ENCODE results near the gene TBC1D1.

Gene TBC1D1

DNA sequence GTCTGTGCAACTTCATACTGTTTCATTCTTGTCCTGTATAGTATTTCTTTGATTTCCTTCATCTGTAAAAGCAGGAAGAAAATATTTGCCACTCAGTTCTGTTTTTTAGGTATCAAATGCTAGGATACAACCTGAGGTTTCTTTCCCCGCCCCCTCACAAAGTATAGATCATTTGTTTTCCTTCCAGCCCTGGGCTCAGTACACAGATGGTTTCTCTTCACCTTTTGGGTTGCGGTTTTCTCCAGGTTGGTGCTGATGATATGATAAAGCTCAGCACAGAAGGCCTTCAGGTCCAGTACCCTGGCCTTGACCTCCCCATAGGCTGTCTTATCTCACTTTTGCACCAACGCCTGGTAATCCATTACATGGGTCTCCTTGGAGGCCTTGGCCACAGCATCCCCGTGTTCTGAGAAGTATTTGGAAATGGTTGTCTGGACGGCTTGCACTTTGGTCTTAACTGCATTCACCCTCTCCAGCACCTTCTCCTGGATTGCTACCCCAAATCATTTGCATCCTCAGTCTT is 104.5 kb downstream of the TBC1D1 start:
- no peak for ATAC-seq

DNA sequence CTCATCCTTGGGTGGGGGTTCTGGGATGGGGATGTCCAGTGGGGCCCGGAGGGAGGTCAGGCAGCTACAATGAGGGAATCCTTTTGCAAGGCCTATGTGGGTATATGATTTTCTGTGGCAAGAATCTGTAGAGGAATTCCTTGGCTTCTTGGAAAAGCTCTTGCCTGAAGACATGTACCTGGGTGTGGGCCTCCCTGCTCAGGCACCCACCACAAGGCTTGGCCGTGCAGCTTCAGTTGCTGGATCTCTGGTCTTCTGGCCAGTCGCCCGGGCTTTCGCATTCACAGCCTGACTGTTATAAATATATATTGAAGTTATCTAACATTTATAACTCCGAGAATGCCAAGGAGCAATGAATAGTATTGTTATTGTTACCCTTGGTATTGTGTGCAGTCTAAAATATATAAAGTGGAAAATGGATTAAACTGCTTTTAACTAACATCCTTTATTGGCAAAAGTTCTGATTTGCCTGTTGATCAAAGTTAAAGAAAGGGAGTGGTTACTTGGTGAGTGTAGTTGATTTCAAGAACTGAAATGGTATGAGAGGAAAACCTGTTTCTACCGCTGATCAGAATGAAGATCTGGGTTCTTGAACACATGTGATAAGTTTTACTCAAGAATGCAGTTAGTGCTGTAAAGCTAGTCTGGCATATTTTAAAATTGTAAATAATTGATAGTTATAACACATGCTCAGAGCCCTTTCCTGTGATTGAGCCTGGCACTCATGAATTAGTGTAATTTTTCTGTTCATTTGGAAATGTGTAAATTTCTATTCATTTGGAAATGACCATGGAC is 105.3 kb downstream of the TBC1D1 start:
- ATAC-seq, result no peak

DNA sequence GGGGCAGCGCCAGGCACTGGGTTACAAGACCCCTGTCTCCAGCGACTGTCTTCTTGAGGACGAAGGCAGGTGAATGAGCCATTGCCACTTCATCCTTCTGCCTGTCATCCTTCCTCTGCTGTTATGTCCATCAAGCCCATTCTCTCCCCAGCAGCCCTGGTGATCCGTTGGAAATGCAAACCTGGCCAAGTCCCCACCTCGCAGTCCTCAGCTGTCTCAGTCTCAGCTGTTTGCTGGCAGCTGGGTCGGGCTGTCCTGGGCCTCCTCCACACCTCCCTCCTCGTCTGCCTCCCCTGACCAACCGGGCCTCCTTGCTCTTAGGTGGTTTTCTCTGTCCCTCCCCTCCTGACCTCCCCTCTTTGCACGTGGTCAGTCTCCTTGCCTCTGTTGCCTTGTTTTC is 107.3 kb downstream of the TBC1D1 start:
- no peak for ATAC-seq

DNA sequence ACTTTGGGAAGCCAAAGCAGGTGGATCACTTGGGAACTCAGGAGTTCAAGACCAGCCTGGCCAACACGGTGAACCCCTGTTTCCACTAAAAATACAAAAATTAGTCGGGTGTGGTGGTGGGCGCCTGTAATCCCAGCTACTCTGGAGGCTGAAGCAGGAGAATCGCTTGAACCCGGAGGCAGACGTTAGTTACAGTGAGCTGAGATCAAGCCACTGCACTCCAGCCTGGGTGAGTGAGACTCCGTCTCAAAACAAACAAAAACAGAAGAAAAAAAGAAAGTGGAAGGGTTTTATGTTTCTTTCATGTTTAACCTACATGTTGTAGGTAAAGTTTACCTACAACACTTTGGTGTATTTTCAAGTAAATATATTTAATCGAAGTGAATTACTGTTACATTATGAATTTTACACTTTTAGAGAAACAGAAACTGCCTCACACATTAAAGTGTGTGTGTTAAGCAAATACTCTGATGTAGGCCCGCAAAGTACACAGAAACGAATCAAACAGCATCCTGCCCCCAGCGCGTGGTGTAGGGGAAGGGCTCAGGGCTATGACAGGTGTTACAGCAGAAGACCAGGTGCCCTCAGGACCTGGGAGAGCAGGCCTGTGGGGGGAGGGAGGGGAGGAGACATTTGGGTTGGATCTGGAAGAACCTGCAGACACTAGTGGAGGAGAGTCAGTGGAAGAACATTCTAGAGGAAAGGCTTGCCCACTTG is 108.3 kb downstream of the TBC1D1 start:
- no peak for ATAC-seq

DNA sequence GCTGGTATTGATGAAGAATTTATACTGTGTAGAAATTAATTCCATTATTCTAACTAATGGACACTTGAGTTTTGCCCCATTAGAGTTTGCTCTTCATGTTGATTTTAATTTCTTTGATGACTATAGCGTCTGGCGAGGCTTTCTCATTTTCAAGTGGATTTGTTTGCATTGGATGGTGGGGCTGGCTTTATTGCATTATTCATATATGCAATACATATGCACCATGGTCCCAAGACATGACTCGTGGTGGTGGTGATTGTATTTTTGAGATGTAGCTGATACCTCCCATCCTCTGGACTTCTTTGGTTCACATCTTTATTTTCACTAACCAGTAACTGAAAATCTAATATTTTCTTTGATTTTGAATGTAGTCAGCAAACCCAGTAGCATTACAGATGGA is 109.1 kb downstream of the TBC1D1 start:
- no peak for ATAC-seq

DNA sequence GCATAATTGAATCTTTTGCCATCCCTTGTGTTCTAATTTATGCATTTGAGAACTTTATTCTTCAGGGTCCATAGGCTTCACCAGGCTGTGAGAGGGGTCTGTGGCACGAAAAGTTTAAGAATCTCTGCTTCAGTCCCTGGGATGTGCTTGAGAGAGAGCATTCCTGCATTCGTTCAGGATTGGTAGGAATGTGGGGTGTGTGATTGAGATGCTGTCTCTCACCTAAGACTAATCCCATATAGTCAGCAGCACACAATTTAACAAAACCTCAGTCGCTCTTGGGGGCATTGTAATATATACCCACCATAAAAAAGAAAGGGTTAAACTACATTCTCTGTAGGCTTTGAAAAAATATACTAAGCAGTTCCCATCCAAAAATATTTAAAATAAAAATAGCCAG is 111.0 kb downstream of the TBC1D1 start:
- no peak for ATAC-seq

DNA sequence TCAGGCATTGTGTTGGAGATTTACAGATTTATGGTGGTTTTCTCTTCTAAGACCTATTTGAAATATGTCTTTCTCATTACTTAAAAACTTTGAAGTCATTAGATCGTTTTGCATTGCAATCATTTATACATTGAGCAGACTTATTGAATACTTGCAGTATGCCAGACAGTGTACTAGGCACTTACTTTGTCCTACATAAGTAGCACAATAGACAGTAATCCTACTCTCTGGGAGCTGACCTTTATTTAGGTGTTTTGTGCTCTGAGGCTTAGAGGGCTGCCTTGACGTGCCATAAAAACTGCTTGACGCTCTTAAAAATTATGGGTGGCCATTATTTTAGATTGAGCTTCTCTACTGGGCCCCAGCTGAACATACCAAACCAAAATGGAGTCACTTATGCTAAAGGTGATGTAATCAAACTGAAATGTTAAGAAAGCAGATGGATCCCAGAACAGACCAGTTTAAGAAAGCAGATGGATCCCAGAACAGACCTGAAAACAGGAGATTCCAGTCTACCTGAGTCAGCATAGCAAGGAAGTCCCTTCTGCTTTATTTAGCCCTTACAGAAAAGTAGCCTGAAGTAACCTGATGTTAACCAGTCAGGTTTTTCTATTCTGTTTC is 111.7 kb downstream of the TBC1D1 start:
- ATAC-seq, result no peak

DNA sequence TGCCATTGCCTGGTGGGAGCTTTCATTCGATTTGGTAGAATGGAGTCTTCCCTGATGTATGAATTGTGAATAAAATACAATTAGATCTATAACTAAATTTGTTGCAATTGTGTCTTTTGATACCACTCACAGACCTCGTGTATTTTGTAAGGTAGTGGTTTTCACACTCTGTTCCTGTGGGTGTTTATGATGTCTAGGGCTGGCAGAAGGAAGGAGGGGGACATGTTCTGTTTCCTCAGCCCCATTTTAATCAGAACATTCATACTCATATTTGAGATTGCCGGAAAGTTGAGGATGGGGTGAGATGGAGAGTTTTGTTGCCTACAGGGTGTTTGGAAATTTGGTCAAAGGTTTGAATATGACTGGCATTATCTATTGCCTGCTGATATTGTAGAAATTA is 112.2 kb downstream of the TBC1D1 start:
- no peak for ATAC-seq

DNA sequence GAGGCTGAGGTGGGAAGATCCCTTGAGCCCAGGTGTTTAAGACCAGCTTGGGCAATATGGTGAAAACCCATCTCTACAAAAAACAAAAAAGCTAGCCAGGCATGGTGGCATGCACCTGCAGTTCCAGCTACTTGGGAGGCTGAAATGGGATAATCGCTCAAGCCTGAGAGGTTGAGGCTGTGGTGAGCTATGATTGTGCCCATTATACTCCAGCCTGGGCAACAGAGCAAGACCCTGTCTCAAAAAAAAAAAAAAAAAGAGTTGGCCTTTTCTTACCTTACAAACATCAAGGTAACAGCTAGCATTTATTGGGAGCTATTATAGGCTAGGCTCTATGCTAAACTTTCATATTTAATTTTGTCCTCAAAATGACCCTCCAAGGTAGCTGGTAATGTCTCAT is 112.7 kb downstream of the TBC1D1 start:
- no peak for ATAC-seq

DNA sequence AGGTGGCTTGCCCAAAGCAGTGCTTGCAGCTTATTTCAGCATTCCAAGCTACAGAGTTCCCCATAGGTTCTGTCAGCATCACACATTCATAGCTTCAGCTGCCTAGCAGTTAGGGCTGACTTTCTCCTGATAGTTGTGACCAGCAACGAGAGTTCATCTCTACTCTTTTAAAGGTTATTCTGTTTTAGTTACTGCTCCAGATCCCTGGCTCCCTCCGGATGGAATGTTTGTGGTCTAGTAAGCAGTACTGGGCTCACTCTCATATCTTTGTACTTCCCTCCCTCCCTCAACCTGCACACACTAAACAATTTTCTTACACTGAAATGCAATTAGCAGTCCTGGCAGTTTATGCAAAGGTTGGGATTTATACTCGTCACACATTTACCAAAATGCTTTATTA is 113.2 kb downstream of the TBC1D1 start:
- no peak for ATAC-seq

DNA sequence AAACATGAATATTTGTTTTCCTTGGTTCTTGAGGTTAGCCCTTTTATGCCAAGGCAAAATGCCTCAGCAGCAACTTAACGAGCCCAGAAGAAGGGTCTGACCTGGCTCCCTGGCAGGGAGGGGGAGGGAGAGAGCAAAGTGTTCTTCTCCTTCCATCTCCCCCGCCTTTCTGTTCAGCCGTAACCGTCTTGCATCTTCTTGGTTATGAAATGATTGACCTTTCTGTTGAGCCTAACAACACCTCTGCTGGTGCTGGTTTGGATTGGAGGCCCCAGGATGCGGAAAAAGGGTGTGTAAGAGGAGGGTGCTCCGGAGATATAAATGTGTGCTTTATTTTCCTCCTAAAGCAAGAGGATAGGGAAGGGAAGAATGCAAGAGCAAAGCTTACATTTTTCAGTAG is 114.0 kb downstream of the TBC1D1 start:
- no peak for ATAC-seq

DNA sequence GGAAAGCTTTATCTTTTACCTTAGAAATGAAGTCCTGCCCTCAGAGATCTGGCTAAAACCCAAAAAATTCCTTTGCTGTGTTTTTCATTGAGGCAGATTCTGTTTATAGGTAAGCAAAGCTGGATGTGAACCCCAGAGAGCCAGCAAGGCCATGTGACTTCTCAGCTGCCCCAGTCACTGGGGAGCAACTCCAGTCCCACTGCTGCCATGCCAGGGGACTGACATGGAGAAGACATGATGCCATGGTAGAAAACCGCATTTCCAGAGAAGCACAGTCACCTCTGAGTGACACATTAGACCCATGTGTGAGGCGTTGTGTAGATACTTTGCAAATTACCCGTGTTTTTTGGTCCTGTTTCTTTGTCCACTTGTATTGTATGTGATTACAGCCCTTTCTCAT is 114.8 kb downstream of the TBC1D1 start:
- no peak for ATAC-seq

DNA sequence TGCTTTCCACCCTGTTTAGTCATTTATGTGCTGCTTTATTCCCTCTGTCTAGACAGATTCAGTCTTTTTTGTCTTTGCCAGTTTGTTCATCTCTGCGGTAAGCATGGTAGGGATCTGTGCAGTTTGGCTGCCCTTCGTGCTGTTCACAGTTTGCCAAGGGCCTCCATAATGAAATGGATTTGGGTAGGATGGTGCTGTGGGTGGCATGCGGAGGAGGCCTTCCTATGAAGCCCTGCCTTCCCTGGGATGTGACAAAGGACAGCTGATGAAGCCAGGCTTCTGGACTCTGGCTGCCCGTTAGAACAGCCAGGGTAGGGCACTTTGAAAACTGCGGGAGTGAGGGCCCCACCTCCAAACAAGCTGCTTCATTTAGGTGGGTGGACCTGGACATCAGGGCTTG is 116.8 kb downstream of the TBC1D1 start:
- no peak for ATAC-seq

DNA sequence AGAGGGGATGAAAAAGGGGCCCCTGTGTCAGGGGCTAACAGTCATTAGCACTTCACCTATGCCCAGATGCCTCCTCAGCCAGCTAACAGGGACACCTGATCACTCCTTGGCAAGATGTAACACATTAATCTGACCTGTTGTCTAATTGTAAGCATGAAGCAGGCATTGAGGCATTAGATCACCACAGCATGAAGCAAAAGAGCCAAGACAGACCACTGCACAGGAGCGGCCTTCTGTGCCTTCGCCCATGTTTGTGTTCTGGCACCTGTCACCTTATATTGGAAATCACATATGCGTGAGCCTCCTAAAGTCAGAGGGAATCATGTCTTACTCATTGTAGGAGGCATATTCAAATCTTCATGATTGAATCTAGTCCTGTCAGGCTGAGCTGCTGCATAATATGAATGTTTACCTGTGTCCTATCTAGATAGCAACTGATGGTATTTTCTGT is 117.7 kb downstream of the TBC1D1 start:
- ATAC-seq, result no peak

DNA sequence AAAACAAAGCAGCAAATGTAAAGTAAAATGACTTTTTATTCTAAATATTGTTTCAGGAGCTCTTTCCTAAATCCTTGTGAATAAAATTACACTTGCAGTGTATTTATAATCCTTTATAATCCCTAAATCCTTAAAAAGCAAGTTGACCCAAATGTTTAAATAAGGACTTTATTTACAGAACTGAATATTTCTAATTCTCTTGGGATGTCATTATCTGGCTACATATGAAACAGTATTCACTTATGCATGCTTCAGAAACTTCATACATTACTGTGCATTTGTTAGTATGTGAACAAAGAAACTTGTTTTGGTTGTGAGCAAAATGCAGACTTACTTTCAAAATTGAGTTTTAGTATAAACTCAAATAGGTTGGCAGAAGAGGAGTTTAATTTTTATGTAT is 118.5 kb downstream of the TBC1D1 start:
- ATAC-seq, result no peak

DNA sequence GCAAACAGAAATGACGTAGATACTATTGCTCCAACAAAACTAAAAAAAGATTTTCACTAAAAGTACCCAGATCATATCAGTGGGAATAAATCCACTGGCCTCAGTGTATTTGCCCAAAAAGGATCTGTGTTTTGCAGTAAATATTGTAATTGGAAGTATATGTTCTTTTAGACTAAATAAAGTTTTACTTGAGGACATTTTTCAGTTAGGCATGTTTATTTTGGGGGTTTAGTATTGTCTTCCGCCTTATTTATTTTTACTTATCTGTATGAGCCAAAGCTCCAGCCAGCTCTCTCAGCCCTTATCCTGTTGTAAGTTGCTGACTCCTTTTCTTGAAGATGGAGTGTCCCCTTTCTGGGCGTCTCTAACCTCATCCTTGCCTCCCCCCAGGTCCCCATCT is 119.1 kb downstream of the TBC1D1 start:
- no peak for ATAC-seq

DNA sequence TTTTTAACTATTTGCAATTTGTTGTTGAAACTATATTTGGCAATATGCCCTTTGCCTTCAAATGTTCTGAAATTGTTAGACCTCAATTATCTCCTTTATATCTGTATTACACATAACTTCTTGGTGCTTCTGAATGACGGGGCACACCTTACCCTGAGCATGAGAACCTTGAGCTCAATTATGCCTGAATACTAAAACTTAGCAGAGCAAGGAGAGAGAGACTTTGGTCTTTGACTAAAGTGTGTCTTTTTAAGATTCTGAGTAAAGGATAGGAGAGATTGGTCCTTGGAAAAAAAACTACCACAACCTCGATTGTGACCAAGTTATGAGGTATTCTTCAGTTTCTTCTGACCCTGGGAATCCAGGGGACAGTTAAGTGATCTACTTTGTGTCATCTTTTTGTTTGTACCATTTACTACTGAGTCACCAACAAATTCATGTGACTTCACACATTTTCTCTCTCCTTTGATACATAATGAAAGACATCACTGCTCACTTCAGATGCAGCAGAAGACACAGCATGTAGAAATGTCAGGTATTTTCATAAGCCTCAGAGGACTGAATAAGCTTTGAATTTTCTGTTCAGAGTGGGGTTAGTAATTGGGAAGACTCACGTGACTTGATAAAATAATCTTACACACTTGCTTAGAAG is 120.8 kb downstream of the TBC1D1 start:
- peak in 1 of 2 donors; percentile 38 for ATAC-seq

DNA sequence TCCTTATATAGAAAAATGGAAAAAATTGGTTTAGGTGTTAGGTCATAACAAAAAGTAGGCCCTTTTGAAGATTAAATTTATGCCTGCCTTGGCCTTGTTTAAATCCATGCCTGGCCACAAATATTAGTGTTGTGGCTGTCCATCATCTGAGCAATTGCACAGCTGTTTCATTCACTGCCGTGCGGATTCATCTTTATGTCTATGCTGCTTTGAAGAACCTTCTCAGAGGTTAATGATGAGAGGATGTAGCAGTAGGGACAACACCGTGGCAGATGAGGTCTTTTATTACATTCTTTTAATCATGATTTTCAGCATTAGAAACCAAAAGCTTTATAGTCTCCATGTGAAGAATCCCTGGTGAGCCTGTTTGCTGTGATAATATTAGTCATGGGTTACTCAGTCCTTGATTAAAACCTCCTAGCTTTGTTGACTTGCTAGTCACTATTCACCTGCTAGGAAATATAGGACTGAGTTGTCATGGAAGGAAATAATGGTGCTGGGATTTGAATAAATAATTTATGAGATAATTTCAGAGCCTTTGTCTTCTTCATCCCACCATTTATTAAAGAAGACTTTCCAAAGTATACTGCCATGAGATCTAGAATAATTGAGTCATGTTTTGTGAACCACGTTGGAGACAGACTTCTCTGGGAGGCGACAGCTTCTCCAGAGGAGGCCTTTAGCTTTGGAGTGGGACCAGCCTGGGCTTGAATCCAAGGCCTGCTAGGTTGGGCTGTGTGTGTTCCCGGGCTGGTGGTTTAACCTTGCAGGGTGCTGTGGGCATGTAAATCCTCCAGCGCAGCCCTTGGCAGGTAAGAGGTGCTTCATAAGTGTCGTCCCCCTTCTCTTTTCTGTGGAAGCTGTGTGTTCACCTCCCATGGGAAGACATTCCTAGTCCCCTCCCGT is 122.8 kb downstream of the TBC1D1 start:
- ATAC-seq, result no peak

DNA sequence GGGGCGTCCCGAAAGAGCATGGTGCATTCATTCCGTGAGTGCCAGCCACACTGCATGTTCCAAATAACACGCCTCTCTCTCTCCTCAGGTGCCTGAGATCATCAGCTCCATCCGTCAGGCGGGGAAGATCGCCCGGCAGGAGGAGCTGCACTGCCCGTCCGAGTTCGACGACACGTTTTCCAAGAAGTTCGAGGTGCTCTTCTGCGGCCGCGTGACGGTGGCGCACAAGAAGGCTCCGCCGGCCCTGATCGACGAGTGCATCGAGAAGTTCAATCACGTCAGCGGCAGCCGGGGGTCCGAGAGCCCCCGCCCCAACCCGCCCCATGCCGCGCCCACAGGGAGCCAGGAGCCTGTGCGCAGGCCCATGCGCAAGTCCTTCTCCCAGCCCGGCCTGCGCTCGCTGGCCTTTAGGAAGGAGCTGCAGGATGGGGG is 123.6 kb downstream of the TBC1D1 start:
- no peak for ATAC-seq

DNA sequence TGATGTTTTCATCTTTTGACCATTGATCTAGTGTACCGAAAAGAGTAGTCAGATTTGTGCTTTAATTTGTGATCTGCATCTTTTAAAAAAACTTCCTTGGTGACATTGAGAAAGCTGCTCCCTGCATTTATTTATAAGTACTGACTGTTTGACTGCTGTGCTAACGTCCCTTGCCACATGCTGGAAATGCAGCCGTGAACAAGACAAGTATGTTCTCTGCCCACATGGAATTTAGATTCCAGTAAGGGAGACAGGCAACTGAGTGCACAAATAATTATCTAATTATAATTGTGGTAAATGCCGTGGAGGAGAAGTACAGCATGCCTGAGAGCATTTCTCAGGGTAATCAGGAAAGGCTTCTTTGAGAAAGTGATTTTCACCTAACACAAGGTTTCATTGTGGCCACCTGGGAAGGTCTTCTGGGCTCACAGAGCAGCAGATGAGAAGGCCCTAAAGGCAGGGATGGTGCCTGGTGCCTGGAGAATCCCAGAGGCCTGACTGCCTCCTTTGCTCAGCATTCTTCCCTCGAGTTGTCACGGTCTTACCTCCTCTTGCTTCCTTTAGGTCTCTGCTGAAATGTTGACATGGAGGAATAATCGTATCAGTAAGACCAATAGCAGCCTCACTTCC is 125.1 kb downstream of the TBC1D1 start:
- no peak for ATAC-seq

DNA sequence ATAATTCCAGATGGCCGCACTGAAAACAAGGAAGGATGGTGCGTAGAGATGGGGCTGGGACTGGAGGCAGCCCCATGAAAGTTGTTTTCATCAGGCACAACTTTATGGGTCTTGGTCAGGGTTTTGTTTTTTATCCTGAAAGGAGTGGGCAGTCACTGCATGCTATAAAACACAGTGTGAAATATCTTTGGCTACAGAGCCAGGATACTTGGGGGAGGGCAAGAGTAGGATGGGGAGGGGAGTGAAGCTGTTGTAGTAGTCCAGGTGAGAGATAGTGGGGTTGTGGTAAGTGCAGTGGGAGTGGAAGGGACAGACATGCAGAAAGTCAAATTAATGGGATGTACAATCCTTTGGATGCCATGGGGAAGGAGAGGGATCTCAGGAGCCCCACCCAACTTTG is 125.8 kb downstream of the TBC1D1 start:
- ATAC-seq, result no peak

DNA sequence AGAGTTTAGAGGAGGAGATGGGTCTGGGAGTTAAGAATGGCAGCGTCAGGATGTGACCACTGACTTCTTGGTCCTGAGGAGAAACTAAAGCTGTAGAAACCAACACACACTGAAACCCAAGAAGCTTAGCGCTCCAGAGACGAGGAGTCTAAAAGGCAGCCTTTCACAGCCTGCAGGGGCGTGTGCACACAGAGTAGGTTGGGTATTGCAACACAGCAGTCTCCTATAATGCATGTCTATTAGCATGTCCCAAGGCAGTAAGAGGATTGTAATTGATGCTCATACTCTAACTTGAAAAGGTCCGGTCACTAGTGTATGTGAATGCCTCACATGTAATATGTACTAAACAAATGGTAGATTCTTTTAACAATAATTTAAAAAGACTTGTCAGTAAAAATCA is 126.7 kb downstream of the TBC1D1 start:
- no peak for ATAC-seq

Measured in activated CD4-positive, CD25-positive, alpha-beta regulatory T cell treated with anti-CD3 and anti-CD28 coated beads, Interleukin-2, amount 50 U/mL, for 24 hours (primary cell).